ENCODE results near the gene CDHR1. TPM values are rescaled to one million over a fixed set of nuclear protein-coding genes. Genes with fewer than 3 reads are reported as not detected.

The CDHR1 gene
- total RNA-seq, 1 donor from 2014 or later: 0.32 TPM

DNA sequence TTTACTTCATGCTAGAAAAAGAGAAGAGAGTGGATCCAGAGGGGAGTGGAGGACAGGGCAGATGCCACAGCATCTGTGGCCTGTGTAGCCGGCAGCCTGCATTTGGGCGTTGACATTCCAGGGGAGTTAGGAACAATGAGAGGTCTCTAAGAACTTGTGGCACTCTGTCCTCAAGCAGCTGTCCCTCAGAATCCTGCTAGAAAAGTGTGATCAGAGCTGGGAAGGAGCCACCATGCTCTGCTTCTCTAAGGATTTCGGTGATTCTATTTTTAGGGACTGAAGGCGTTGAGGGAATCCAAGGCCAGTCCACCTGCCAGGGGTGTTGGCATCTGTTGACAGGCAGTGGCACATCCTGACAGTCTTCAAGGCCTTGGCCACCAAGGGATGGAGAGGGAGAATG lies 23.4 kb downstream of the CDHR1 start:
- intact Hi-C loops (cut with micrococcal nuclease): no loop called here
- ATAC-seq (no peak), DNase-seq (no peak)

DNA sequence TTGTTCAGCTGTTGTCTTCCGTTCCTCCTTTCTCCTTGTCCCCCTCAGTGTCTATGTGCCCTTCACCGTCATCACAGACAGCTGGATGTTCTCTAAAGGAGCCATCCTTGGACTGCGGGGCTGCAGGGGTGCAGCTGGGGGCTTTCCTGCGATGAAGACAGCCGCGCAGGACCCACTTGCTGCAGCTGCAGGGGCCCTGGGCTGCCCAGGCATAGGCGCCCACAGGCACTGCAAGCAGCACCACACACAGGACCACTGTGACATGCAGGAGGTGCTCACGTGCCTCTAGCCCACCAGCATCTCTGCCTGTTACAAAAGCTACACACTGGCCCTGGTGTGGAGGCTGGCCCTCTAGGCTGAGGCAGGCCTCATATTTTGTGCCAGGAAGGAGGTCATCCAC lies 27.6 kb downstream of the CDHR1 start:
- ATAC-seq: no peak
- intact Hi-C loops (cut with micrococcal nuclease): no loop called here
- DNase-seq: no peak

DNA sequence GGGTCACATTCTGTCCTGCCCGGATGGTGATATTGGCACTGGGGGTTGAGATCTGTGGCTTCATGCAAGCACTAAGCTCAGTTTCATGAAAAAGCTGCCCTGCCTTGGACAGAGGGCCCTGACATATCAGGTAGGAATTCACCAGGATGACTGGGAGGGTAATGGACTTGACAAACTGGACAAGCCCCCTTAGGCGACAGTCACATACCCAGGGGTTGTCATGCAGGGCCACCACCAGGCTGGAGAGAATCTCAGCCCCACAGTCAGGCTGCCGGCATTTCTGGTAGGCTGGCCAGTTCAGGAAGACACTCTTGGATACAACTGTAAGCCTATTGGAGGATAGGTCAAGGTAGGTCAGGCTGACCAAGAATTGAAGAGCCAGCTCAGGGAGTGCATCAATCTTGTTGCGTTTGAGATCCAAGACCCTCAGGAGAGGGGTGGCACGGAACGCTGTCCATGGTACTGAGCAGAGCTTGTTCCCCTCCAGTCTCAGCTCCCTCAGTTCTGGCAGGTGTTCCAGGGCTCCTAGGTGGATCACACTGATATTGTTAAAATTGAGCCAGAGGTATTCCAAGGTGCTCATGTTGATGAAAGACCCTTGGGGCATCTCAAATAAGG lies 30.2 kb downstream of the CDHR1 start:
- ATAC-seq (no peak), DNase-seq (no peak)
- intact Hi-C loops (cut with micrococcal nuclease): no loop called here

DNA sequence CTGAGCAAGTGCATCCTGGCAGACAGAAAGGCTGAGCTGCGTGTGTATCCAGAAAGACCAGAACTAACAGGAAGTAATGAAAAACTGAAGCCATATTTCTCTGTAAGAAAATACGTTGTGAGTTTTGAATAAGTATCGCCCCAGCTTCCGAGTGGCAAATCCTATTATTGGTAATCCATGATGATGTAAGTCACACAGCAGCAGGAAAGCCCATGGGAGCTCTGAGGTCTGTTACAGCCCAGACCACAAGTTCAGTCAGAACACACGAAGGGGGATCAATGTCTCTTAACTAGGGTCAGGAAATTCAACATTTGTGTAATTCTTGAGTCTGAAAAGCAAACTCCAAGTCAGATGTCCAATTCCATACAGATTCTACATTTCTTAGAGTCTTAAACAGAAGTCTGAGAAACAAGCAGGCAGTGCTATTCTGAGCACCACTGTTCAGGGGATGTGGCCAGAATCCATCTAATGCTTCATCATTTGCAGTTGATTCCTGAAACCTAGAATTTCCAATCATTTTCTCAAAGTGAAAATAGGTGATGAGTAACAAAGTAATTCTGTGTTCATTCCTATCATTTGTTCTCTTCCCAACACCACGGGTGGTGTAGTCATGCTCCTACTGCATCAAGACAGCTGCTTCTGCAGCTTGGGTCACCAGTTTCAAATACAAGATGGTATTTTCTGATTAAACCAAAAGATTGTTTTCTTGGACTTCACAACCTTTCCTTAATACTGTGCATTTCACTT lies 31.3 kb downstream of the CDHR1 start, which contains the start of gene LRIT2:
TSS of gene LRIT2 (minus strand) at position 118 of the 747 bp plus-strand sequence. CDS start at position 94, 24 bp downstream.
- DNase-seq: no peak
- intact Hi-C loops (cut with micrococcal nuclease): no loop called here

DNA sequence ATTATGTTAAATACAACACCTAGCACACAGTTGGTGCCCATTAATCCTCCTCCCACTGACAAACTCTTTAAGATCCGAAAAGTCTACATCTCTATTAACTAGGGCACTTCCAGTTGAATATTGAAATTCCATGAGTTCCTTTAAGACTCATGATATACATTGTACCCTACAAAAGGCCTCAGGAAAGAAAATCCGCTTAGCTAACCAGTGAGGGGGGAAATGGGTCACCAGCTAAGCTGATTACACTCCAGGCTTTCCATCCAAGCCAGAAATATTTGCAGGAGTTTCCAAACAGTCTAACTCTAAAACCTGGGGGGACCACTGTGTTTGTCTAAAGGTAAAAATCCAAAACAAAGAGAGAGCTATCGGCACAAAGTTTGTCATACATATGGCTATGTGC lies 32.3 kb downstream of the CDHR1 start:
- ATAC-seq: no peak
- intact Hi-C loops (cut with micrococcal nuclease): no loop called here
- DNase-seq: no peak

More for the DNA sequence above, 31.3 kb downstream of the CDHR1 start, which contains the start of gene LRIT2:
- ATAC-seq: no peak

DNA sequence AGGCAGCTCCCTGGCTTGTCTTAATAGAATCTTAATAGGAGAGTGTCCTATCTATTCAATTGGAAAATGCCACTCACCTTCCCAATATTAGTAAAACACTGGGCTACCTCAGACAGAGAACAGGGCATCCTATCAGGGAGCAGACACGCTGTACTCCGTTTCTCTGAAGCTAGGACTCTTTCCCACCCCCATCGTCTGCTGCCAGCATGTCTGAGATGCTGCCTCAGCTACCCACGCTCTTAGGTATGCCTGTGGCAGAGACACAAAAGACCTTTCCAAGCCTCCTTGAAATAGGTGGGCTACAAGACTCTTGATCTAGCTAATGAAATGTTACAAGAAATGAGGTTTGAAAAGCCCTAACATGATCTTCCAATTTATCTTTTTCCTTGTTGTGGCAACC lies 33.5 kb downstream of the CDHR1 start:
- no peak for DNase-seq

DNA sequence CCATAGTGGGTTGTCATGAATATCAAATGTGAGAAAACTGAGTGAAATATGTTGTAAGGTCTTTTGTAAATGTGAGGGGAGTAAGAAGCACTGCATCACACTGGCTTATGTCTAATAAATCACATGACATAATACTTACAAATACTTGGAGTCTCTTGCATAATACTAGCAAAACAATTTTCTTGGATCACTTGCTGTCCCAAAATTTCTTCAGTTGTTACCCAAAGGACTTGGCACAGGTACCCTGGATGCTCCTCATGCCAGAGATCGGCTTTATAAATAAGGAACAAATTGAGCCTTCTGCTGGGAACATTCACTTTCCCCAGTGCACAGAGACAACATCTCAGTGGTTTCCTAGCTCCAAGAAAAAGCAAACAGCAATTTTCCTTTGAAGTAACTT lies 36.0 kb downstream of the CDHR1 start:
- DNase-seq: no peak
- intact Hi-C loops (cut with micrococcal nuclease): no loop called here
- ATAC-seq: peak; percentile 56

More for the DNA sequence above, 33.5 kb downstream of the CDHR1 start:
- intact Hi-C loops (cut with micrococcal nuclease): no loop called here
- no peak for ATAC-seq

DNA sequence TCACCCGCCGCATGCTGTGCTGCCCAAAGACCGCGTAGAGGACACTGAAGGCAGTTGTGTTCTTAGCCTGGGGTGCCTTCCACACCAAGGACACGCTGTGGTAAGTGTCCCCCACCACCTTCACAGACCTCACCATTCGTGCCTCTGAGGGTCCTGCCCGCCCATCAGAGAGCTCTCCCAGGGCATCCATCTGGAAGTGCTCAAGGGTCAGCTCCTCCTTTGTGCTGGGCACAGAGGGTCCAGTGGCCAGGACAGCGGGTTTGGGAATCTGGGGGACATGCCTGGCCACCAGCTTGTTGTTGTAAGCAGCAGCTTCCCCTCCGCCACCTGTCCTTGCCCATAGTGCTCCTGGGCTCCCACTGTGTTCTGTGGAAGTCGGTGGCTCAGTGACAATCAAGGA lies 38.0 kb downstream of the CDHR1 start:
- ATAC-seq (no peak), DNase-seq (no peak)
- intact Hi-C loops (cut with micrococcal nuclease): no loop called here

DNA sequence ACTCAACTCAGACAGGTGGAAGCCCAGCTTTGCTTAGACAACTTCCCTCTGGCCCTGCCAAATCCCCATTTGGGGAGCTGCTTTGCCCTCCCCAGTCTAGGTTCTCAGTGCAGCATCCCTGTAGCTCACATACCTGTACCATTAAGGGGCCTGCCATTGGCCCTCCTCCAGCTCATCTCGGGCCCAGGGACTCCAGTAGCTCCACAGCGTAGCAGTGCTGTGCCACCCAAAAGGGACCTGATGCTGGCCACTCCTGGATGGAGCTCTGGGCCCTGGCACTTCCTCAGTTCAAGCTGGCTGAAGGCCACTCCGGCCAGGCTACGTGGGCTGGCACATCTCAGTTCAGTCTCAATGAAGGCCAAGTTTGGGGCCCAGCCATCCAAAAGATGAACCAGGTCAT lies 39.6 kb downstream of the CDHR1 start:
- ATAC-seq: no peak
- no peak for DNase-seq
- intact Hi-C loops (cut with micrococcal nuclease): no loop called here

DNA sequence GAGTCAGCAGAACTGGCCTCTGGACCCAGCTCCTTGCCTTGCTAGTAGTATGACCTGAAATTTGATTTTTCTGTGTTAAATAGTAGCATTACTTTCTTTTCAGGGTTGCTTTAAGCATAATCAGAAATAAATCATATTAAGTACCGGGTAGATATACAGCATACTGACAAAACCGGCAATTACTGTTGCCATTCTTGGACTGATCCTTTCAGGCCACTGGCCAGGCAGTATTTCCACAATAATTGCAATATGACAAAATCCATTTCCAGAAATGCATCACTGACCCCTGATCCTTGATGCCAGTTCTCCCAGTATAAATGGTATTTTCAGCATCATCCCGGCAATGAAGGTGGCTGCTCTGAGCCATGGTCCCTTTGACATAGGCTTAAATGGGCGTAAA lies 40.1 kb downstream of the CDHR1 start:
- no peak for ATAC-seq
- no peak for DNase-seq
- intact Hi-C loops (cut with micrococcal nuclease): no loop called here

DNA sequence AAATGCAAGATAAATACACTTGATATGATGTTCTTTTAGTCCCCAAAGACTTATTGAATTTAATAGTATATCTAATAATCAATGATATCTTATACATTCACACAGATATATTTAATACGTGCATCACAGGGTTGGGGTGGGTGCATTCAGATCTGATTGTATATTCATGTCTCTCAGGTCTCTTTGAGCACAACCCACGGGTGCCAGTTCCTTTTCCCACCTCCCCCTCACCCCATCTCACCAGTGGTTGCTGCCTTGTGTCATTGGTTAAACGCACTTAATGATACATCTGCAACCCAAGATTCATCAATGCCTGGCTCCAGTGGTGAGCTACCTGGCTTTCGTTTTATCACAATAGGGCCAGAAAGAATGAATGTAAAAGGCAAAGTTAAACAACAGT lies 40.8 kb downstream of the CDHR1 start:
- DNase-seq (no peak), ATAC-seq (no peak)
- intact Hi-C loops (cut with micrococcal nuclease): no loop called here

DNA sequence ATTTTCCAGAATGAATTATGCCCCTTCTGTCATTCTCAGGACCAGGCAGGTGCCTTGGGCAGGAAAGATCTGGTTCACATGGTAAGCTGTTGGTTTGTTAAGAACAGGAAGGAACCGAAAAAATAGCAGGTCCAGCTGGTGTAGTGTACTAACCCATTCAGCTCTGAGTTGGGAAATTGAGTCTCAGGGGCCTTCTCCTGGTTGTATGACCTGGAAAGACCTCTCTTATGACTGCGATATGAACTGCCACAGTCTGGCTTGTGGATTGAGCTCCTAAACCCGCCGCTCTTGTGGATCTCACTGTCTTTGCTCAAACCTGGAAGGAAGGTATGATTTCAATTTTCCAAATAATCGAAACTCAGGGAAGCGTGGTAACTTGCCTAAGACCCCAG lies 42.5 kb downstream of the CDHR1 start:
- intact Hi-C loops (cut with micrococcal nuclease): no loop called here
- ATAC-seq (peak; percentile 72), DNase-seq (no peak)

DNA sequence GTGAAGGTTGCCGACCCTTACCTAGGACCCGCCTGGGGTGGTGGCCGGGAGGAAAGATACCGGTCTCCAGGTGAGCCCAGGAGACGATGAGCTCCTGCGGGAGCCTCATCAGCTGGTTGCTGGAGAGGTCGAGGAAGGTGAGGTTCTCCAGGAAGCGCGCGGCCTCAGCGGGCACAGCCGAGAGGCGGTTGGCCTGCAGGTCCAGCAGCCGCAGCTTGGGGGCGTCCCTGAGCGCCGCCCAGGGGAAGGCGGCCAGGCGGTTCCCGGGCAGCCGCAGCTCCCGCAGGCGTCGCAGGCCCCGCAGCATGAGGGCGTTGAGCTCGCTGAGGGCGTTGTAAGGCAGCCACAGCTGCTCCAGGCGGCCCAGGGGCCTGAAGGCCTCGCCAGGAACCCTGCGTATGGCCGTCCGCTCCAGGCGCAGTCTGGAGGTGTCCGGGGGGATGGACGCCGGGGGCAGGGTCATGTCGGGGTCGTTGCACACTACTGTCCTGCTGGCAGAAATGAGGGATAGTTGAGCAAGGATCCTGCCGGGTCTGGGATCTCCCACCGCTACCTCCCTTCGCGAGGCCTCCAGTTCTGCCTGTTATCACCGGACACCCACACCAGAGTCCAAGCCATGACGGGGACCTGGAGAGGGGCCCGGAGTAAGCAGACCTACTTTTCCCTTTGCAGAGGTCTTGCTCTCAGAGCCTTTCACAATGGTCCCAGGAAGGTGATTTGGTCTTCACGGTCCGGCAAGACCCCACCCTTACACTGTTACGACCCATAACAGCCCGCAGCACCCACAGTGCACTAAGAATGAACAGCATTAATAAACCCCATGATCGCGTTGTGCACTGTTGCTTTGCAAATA lies 43.1 kb downstream of the CDHR1 start:
- DNase-seq: peak; percentile 72
- intact Hi-C loops (cut with micrococcal nuclease): no loop called here

DNA sequence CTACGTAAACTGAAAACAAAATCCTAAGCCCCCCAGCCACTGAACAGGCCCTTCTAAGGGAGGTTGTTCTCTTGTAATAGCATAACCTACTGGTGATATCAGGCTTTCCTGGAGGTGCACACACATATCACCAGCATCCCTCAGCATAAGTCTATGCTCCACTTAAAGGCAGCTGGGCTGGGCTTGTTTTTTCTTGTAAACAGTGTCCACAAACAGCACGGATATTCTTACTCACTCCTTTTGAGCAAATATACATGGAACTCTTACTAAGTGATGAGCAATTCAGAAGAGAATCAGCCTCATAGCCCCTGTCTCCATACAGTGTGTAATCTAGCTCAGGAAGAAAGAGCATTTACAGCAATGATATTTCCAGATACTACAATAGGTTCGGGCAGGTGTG lies 44.6 kb downstream of the CDHR1 start:
- intact Hi-C loops (cut with micrococcal nuclease): no loop called here
- ATAC-seq (no peak), DNase-seq (no peak)

More for the DNA sequence above, 43.1 kb downstream of the CDHR1 start:
- ATAC-seq: peak; percentile 79

DNA sequence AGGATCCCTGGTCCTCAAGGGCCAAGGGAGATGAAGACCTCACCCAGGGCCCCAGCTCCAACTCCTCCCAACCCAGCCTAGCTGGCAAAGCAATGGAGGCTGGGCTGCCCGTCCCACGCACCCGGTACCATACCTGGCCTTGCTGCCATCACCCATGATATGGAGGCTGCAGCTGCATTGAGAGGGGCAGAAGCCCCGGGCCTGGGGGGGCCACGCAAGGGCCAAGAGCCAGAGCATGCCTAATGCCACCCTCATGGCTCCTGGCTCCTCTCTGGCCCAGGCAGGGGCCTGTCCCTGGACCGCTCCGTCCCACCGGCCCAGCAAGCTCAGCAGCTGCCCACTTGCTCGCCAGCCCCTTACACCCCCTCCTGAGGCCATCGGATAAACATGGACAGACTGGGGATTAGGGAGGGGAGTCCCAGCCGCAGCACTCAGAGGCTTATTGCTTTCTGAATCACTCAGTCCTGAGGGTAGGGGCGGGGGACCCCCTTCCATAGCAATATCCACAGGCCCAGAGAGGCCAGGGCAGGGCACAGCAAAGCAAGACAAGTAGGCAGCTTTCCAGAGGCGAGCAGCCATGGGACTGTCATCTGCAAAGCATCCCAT lies 47.0 kb downstream of the CDHR1 start, which contains the start of gene LRIT1:
TSS of gene LRIT1 (minus strand) at position 362 of the 606 bp plus-strand sequence. CDS start at position 255, 107 bp downstream.
- DNase-seq (no peak), ATAC-seq (no peak)
- intact Hi-C loops (cut with micrococcal nuclease): no loop called here

DNA sequence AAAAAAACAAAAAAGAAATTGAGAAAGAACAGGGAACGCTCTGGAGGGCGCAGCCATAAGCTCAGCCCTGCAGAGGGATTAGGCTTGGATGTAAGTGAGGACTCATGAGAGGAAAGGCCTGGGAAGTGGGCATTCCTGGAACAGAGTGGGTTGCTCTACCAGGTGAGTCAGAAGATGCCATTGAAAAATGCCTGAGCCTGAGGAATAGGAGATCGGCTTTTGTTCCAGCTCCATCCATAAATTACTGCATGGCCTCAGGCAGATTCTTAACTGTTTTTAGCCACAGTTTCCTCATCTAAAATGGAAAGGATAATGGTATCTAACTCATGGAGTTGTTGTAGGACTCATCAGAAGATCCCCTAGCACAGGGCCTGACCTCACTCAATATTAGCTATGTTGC lies 49.4 kb downstream of the CDHR1 start:
- intact Hi-C loops (cut with micrococcal nuclease): no loop called here
- DNase-seq (no peak), ATAC-seq (no peak)

DNA sequence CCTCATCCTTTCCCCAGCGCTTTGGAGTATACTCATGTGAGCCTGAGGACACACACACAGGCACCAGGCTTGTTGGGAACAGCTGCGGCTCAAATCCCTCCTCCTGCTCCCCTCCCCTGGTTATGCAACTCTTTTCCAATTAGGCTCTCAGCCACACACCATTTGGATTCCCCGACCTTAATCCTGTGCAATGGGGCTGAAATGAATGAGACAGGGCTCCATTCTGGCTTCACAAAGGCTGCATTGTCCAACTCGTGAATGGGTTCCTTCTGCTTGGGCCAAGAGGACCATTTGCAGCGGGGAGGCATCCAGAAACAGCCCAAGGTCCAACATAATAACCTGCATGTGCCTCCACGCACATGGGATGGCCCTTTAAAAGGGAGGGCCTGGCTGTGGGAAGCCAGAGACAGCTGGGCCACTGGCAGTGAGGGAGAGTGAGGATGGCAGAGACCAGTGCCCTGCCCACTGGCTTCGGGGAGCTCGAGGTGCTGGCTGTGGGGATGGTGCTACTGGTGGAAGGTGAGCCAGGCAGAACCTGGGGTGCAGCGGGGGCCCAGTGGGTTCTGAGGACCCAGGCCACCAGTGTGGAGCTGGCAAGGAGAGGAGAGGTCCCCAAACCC lies 50.4 kb downstream of the CDHR1 start, which contains the start of gene RGR:
TSS of gene RGR (plus strand) at position 403 of the 620 bp plus-strand sequence. CDS start at position 441, 38 bp downstream.
- intact Hi-C loops (cut with micrococcal nuclease): no loop called here
- ATAC-seq (peak; percentile 95), DNase-seq (peak; percentile 68)

DNA sequence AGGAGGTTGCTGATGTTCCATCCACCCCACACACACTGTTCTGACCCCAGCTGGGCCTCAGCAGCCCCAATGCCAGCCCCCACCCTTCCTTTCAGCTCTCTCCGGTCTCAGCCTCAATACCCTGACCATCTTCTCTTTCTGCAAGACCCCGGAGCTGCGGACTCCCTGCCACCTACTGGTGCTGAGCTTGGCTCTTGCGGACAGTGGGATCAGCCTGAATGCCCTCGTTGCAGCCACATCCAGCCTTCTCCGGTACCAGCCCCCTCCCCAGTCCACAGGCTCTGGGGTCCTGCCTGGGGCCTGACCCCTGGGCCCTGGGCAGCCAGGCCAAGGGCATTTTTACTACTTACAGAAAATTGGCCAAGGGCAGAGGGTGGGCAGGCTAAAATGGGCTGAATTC lies 53.2 kb downstream of the CDHR1 start:
- ATAC-seq (no peak), DNase-seq (no peak)
- intact Hi-C loops (cut with micrococcal nuclease): no loop called here

DNA sequence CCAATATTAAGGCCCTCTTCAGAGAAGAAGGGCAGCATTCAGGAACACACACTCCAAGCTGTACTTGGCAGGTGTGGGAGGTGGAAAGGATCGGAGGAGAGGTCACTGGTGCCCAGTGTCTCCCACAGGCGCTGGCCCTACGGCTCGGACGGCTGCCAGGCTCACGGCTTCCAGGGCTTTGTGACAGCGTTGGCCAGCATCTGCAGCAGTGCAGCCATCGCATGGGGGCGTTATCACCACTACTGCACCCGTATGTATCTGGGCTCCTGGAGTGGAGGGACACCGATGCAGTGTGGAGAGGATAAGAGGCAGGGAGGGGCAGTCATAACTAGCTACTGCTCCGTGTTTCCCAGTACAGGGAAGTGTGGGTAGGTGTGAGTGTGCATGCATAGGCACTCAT lies 54.5 kb downstream of the CDHR1 start:
- ATAC-seq: no peak
- intact Hi-C loops (cut with micrococcal nuclease): no loop called here
- DNase-seq: no peak

Measured in left ventricle myocardium superior (tissue), 1 donor.